ENCODE results near the gene COG2.
"Not testable (repeated sequence)": the region's sequence is repeated elsewhere in the genome, so short reads cannot be mapped to it uniquely, and the experiment has no call there.

The COG2 gene

GRCh38 chr1:230677200-230677599, 34.9 kb downstream of the COG2 start:
- peak; percentile 38 for DNase-seq (ENCODE audit: low spot score)

GRCh38 chr1:230679192-230679591, 36.9 kb downstream of the COG2 start:
- no peak for DNase-seq (ENCODE audit: low spot score)

DNA sequence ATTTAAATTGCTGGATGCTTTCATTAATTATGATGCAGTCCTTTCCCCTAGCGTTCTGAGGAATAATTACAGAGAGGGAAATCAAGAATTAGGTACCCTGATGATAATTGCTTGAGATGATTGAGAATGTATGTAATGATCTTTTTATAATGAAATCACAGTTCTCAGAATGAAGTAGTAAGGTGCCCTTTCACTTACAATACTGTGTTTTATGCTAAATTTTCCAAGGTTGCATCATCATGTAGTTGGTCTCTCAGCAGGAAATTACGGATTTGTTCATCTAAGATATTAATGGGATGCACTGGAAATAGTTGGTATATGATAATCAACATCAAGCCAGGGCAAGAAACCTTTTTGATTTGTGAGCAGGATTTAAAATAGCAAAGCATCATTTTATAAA, 37.5 kb downstream of the COG2 start:
- DNase-seq (ENCODE audit: low spot score) = no peak

GRCh38 chr1:230680300-230681025, 38.2 kb downstream of the COG2 start:
- no peak for DNase-seq (ENCODE audit: low spot score)

DNA sequence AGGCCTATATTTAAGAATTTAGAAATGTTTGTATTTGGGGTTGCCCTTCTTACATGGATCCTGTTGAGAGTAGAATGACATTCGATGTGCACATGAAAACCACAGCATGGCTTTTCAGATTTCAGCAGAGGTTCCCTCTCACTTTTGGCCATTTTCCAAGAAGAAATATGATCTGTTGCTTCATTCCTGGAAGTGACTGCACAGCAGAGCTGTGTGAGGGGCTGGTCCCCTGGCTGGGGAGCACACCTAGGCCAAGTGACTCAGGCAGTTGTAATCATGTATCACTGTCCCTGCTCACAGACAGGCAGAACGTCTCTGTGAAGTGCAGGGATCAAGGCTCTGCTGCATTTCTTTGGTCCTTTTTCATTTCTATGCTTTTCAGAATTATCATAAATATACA, 39.3 kb downstream of the COG2 start:
- no peak for DNase-seq (ENCODE audit: low spot score)

- DNase-seq (ENCODE audit: low spot score) = no peak
These were observed 40.0 kb downstream of the COG2 start for GRCh38 chr1:230682274-230682673.

DNA sequence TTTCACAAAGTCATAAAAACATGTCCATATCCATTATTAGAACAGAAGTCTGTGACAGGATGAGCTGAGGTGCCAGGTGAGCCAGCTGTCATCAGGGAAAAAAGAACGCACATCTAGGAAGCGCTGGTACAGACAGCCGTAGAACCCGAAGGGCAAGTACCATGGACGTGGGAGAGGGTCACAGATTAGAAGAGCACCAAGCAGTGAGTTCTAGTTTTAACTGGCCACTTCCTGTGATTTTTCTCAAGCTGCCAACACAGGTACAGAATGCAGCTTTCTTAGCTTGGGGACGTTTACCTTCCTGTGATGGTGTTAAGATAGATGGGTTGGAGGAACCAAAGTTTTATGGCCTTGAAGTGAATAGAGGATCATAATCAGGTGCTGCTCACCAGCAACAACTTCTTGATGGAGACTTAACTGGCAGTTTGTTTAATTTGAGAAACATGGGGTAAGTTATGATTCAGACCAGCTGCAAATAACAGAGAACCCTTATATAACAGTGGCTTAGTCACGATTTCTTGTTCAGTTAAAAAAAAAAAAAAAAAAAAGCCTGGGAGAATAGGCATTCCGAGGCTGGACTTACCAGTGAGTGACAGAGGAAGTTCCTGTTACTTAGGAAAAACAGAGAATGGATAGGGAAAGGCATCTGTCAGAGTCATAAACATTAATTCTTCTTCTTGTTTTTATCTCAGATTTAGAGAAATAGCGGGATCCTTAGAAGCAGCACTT, 40.8 kb downstream of the COG2 start:
- no peak for DNase-seq (ENCODE audit: low spot score)

- DNase-seq (ENCODE audit: low spot score) = no peak
These were observed 41.9 kb downstream of the COG2 start for GRCh38 chr1:230684146-230684545.

DNA sequence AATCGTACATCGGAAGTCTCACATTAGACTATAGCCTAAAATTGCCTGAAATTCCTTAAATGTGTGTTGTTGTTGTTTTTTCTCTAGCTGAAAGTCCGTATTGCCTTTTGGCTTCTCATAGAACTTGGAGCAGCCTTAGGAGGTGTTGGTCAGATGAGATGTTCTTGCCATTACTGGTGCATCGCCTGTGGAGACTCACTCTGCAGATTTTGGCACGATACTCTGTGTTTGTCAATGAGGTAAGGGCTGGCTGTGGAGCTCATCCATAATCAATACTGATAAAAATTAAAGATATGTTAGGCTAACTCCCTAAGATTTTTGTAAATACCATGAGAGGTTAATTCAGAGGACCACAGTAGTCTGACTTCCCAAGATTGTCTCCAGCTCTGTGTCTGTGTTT, 42.7 kb downstream of the COG2 start:
- no peak for DNase-seq (ENCODE audit: low spot score)

DNA sequence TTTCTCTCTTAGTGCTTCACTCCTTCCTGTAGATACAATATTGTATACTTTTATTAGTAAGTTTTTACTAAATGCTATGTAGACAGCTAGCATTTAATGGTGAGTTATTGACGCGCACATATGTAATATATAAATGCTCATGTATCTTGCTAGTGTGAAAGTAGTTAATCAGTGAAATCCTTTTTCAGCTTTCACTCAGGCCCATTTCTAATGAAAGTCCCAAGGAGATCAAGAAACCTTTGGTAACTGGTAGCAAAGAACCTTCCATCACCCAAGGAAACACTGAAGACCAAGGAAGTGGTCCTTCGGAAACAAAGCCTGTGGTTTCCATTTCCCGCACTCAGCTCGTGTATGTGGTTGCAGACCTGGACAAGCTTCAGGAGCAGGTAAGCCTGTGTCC, 44.5 kb downstream of the COG2 start:
- DNase-seq (ENCODE audit: low spot score) = no peak

DNA sequence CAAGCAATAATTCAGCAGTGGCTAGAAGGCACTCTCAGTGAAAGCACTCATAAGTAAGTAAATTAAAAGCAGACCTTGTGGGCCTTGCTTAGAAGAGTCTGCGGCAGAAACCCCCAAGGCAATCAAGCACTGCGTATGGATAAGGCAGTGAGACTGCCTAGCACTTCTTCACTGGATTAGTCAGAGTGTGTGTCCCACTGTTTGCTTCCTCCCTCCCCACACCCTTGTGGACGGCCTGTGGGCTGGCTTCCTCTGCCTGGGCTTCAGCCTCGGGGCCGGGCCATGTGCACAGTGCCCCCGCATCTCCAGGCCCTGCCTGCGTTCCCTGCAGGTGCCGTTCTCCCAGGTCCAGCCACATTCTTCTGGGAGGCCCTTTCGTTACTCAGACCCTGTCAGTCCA, 47.8 kb downstream of the COG2 start:
- no peak for DNase-seq (ENCODE audit: low spot score)

GRCh38 chr1:230691615-230692014, 49.3 kb downstream of the COG2 start:
- no peak for DNase-seq (ENCODE audit: low spot score)

- no peak for DNase-seq (ENCODE audit: low spot score)
These were observed 50.9 kb downstream of the COG2 start for GRCh38 chr1:230693221-230693620.

GRCh38 chr1:230693777-230694176, 51.5 kb downstream of the COG2 start:
- no peak for DNase-seq (ENCODE audit: low spot score)

DNA sequence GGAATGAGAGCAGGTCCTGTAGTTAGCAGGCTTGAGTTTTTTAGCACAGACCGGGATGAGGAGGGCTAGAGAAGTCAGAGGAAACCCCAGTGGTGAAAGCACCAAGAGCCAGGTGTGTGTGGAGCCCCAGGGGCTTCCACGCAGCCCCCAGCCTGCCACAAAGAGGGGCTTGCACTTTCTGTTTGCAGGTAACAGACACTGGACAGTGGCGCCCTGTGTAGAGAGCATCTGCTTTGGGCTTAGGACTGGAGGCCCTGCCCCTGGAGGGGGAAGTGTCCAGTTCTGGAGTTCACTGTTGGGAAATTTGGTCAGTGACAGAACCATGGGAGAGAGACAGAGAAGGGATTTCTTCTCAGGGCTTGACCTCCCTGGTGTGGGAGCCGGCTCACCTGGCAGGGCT, 52.2 kb downstream of the COG2 start:
- DNase-seq (ENCODE audit: low spot score) = no peak

DNA sequence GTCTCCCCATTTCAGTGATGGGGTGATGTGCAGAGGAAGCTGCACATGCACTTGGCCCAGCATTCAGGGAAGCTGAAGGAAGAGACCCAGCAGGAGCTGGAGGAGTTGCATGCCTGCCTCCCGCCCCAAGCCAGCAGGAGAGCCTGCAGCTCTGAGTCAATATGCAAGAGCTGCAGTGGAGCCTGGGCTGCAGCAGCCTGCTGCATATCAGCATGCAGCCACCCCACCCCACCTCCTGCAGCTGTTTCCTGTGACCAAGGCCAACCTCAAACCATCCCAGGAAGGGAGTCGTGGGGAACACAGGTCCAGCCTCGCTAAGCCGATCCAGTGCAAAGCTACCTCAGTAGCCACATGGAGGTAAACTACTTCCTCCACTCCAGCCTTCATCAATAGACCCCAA, 52.7 kb downstream of the COG2 start:
- no peak for DNase-seq (ENCODE audit: low spot score)

GRCh38 chr1:230696218-230696617, 53.9 kb downstream of the COG2 start:
- DNase-seq (ENCODE audit: low spot score) = no peak

DNA sequence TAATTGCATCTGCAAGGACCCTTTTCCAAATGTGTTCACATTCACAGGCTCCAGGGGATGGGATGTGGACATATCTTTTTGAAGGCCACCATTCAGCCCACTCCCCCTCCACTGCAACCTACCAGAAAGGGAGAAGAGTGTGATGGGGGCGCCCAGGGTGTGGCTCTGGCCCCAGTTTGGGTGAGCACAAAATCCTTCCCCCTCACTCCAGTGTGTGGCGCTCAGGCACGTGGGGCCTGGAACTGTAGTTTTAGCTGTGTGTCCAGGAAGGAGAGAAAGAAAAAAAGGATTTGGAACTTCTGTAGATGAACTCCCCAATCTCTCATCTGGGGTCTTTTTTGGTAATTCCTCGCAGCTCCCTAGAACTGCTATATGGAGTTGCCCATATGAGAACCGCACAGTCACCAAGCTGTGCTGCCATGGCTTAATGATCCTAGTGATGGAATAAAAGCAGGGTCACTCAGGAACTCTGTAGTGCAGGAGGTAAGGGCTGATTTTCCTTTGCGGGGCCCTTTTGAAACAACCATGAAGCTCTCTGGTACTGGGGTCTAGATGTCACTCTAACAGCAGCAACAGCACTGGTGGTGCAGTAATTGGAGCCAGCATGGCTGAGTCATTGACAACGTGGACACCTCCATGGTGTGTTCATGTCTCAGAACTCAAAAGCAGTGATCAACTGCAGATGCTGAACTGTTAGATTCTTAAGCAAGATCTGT, 54.6 kb downstream of the COG2 start:
- no peak for DNase-seq (ENCODE audit: low spot score)

- DNase-seq (ENCODE audit: low spot score) = no peak
These were observed 55.8 kb downstream of the COG2 start for GRCh38 chr1:230698130-230698529.

- DNase-seq (ENCODE audit: low spot score) = not testable (repeated sequence)
These were observed 56.7 kb downstream of the COG2 start for GRCh38 chr1:230698964-230699363.

DNA sequence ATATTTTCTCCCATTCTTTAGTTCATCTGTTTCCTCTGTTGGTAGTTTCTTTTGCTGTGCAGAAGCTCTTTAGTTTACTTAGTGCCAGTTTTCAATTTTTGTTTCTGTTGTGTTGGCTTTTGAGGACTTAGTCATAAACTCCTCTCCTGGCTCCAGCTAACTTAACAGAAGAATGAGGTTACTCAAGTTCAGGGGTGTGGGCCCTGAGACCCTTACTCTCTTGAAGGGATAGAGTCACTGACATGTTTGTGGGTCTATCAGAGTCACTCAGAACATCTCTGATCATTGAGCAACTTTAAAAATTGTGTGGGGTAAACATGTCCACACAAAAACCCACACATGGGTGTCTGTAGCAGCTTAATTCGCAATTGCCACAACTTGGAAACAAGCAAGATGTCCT, 57.4 kb downstream of the COG2 start:
- DNase-seq (ENCODE audit: low spot score) = no peak

DNA sequence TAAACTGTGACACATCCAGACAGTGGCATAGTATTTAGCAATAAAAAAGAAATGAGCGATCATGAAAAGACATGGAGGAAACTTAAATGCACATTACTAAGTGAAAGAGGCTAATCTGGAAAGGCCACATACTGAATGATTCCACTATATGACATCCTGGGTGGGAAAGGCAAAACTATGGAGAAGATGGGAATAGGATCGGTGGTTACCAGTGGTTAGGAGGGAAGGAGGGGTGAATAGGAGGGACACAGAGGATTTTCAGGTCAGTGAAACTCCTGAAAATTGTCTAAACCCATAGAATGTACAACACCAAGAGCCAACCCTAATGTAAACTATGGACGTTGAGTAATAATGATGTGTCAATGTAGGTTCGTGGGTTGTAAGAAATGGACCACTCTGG, 57.9 kb downstream of the COG2 start:
- no peak for DNase-seq (ENCODE audit: low spot score)

DNA sequence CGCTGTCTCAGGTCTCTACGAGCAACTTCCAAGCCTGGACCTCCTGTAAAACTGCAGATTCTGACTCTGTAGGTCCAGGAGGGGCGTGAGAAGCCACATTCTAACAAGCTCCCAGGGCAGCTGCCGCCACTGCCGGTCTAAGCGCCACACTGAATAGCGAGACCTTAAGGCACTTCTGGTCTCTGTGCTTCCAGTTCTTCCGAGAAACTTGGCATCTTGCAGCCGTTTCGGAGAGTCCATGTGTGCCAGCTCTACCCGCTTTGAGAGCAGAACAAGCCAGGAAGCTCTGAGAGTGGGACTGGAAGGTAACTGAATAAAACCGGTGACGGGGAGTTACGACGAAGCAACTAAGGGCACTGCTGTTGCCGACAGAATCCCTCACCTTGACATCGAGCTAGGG, 59.2 kb downstream of the COG2 start:
- DNase-seq (ENCODE audit: low spot score) = no peak

All from hematopoietic multipotent progenitor cell treated with erythropoietin and hydrocortisone succinate and interleukin-3 and kit ligand, for 17 days (in vitro differentiated cells).